Activated gamma-delta T cell treated with Interleukin-2 at 50 U/mL for 16 hours (primary cell): Measurements from ENCODE around the gene POU2AF2.
"Not testable (repeated sequence)": the region's sequence is repeated elsewhere in the genome, so short reads cannot be mapped to it uniquely, and the experiment has no call there.

Experiments
- DNase-seq: peaks from one replicate; pipeline ENCODE4 v3.0.0-alpha.2; 2020

Gene POU2AF2, protein sequence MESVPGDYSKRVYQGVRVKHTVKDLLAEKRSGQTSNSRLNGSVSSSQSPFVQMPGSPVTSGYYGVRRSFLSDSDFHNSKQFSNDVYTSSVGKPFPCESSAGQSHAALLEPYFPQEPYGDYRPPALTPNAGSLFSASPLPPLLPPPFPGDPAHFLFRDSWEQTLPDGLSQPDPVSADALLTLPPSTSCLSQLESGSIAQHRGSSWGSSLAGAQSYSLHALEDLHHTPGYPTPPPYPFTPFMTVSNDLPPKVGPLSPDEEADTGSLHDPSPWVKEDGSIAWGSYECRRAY

DNA sequence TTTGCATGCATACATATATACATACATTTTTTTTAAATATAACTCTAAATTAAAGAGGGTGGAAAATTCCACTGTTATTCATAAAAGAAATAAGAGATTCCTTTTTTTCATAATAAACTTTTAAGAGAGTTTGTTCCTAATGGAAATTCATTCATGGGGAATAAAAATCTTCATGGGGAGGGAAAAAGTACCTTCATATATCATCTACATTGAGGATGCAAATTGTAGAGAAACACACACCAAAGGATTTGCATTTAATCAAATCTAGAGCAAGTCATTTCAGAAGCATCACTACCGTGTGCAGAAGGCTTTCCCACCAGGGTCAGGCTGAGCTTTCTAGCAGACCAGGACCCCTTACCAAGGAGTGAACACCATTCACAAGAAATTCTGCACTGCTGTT lies at the start of gene POU2AF2:
Gene POU2AF2, plus strand, starts transcription at position 301 of the 400 bp plus-strand sequence. CDS start 129 bp downstream, outside the sequence.
- no peak for DNase-seq

DNA sequence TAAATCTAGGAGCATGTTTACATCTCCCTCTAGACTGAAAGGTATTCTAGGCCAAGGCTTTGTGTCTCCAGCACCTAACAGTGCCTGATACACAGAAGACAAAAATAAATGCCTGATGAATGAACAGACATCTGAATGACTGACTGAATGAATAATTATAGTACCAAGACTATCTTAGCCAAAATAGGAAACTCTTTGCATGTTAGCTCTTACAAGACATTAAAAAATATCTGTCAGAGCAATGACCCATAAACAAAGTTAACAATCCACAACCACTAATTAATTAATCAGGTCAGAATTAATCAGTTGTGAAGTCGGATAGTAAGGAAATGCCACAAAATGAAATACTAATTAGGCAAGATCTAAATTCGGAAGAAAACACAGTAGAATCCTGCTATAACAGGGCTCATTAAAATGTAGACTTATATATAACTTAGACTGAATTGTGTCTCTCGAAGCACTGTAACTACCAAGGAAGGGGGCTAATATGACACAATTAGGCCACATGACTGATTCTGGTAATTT lies 45.5 kb upstream of the POU2AF2 start:
- DNase-seq, result no peak

DNA sequence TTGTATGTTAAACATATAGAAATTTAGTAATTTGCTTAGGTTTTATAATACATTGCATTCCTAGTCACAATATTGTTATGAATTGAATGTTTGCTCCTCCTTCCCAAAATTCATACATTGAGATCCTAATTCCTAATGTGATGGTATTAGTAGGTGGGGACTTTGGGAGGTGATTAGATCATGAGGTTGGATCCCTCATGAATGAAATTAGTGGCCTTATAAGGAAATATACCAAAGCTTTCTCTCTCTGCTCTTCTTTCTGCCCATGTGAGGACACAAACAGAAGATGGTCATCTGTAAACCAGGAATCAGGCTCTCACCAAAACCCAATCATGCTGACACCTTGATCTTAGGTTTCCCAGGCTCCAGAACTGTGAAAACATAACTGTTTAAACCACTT lies 41.3 kb upstream of the POU2AF2 start:
- no peak for DNase-seq

DNA sequence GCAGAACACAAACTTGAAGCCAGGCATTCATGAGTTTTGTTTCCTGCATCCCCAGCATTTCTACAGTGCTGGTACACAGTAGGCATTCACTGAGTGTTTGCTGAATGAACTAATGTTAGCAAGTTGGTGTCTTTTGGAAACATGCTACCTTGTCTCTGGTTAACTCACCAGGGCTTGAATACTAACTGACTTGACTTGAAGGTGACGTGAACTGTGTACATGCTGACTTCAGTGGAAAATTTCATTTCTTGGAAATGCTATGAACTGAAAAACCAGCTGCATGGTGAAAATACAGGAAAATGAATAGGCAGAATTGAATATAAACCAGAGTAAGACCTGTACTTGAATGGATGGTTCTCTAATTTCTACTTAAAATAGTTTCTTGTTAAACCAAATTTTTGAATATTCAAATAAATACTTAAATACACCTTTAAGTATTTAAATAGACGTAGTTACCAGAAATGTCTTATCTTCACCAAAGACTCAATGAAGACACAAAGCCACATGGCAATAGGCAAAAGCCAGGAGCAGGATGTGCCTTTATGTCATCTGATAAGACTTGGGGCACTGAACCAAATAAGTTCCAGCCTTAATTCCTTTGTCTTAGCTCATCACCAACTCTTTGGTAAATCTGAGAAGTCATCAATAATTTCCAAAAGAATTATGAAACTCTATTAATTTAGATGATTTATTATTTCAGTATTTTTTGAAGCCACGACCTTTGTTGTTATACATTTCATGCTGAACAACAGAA lies 39.7 kb upstream of the POU2AF2 start:
- no peak for DNase-seq

DNA sequence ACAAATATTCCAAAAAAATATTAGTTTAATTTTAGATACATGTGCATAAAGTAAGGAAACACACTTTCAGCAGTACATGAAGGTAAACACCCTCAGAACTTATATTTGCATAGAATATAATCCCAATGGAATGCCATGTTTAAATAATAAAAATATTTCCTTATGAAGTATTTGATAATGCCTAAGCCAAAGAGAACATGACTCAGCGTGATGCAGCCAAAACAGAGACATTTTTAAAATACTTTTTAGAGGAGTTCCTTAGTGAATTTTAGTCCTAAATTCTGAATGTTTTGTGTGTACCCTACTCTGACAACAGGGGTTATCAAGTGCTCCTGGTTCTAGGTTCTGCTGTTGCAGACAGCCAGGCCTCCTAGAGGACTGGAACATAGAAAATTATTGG lies 39.1 kb upstream of the POU2AF2 start:
- no peak for DNase-seq

DNA sequence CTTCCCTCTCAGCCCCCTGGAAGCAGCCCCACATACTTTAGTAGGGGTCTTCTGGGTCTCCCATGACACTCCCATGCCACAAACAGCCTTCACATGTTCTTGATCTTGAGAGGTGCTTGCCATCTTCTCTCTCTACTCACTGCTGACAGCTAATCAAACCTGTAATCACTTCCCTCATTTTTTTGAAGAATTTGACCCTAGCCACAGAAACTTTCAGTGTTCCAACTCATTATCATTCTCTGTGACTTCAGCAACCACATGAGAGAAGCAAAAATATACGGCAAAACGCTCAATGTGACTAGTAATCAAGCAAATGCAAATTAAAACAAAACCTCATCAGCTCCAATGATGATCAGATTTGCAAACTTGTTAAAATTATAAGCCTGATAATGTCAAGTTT lies 38.3 kb upstream of the POU2AF2 start:
- no peak for DNase-seq

DNA sequence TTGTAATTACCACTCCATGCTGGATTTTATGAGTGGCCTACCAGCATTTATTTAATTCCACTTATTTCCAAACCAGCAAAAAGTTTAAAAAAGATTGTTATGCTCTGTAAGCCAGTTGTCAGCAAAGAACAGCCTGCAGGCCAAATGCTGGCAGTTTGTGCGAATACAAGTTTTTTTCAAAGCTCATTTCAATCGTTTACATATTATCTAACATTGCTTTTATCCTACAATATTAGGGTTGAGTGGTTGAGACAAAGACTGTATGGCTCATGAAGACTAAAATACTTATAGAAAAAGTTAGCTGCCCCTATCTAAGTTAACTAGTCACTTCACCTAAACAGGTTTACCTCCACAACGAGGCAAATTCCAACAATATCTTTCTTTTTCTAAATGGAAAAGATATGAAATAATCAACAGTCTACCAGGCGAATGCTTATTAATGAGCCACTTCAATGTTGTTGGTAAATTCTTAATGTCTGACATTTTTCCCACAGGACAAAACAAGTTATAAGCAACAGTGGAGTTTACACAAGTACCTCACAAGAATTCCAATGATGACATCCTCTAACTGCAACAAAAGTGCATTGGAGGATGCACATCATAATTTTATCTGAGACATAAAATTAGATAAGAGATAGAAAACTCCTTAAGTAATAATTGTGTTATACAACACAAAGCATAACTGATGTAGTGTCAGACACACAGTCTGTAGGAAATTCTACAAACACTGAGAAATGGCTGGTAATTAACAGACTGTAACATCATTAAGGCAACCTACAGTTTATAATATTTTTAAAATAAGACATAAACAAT lies 35.8 kb upstream of the POU2AF2 start:
- DNase-seq, result no peak

DNA sequence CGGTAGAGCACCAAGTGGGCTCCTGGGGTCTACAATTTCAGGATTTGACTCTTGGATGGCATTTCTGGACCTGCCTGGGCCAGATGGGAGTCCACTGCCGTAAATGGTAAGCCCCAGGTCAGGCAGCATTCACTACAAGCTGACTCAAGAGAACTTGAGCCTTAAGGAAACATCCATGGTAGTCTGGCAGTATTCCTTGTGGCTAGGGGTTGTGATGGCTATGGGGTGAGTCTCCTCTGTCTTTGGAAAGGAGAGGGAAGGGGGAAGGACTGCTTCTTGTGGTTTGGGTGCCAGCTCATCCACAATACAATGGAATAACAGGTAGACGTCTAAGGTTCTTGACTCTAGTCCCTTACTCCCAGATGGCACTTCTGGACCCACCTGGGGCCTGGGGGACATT lies 32.3 kb upstream of the POU2AF2 start:
- DNase-seq, result no peak

DNA sequence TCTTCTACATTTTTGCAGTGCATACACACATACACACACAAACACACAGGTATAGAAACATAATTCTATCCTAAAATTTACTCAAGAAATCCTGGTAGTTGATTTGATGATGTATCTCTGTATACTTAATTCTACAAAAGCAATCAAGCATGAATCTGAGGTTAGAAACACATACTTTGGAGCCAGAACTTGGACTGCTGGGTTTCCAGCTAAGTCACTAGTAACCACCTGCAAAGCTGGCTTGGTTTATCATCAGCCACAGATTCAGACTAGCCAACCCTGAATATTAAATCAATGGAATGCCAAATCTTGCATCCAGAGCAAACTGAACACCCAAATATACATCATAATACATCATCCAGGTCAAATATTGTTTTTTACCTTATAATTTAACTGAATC lies 24.8 kb upstream of the POU2AF2 start:
- no peak for DNase-seq

DNA sequence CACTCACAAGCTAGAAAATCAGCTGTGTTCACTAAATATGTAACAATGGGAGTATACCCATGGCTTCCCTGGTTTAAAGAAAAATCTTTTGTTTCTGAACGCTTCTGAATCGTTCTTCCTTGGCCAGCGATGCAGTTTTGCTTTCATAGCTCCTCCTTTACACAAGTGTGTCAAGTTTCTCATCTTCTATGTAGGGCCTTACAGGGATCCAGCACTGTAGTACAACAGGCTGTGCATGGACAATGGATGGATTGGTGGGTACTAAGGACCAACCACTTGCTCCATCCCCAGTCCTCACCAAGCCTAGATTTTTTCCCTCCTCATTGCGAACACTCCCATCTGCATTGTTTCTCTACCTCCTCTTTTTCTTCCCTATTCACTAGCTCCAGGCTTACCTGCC lies 24.3 kb upstream of the POU2AF2 start:
- no peak for DNase-seq

DNA sequence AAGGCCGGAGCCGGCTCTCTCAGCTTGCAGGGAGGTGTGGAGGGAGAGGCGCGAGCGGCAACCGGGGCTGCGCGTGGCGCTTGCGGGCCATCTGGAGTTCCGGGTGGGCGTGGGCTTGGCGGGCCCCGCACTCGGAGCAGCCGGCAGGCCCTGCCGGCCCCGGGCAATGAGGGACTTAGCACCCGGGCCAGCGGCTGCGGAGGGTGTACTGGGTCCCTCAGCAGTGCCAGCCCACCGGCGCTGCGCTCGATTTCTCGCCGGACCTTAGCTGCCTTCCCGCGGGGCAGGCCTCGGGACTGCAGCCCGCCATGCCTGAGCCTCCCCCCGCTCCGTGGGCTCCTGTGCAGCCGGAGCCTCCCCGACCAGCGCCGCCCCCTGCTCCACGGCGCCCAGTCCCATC lies 23.6 kb upstream of the POU2AF2 start:
- not testable (repeated sequence) for DNase-seq

DNA sequence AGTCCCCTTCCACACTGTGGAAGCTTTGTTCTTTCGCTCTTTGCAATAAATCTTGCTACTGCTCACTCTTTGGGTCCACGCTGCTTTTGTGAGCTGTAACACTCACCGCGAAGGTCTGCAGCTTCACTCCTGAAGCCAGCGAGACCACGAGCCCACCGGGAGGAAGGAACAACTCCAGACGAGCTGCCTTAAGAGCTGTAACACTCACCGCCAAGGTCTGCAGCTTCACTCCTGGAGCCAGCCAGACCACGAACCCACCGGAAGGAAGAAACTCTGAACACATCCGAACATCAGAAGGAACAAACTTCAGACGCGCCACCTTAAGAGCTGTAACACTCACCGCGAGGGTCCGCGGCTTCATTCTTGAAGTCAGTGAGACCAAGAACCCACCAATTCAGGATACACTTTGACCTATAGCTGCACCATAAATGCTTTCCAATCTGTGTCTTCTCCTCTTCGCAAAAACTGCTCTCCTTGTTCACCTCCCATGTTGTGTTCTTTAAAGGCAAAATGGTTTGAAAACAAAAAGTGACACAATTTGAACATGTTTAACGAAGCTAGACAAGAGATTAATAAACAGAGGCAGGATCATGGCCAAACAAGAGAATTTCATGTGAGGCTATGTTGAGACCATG lies 22.6 kb upstream of the POU2AF2 start:
- DNase-seq, result peak; percentile 14

DNA sequence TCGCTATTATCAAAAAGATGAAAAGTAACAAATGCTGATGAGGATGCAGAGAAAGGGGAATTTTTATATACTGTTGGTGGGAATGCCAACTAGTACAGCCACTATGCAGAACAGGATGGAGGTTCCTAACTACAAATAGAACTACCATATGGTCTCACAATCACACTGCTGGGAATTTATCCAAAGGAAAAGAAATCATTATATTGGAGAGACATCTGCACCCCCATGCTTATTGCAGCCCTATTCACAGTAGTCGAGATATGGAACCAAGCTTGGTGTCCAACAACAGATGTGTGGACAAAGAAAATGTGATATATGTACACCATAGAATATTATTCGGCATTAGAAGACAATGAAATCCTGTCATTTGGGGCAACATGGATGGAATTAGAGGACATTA lies 19.6 kb upstream of the POU2AF2 start:
- no peak for DNase-seq

DNA sequence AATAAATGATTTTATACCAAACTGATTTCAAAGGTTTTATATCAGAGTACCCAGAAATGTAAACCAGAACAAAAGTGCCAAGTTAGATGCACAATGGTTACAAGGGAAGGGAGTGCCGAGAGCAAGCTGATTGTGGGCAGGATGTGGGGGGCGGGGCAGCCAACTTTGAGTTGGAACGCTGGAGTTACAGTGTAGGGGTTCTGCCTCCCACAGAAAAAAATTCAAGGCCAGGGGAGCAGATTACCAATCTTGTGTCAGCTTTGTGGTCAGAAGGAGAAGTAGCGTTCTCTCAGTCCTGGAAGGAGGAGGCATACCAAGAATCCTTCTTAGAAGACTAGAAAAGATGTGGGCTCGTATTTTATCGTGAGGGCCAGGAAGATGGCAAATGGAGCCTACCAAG lies 15.9 kb upstream of the POU2AF2 start:
- no peak for DNase-seq

DNA sequence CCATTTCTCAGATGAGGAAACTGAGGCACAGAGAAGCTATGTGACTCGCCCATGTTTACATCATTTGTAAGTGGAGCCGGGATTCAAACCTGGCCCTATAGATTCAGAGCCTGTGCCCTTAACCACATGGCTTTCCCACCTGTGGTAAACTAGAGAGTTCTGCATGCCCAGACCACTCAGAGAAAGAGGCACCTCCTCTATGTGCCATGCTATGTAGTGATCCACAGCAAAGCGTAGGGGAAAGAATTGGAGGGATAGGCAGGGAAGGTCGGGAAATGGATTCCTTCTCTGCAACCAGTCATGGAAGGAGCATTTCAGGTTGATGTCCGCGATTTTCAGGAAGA lies 15.4 kb upstream of the POU2AF2 start:
- DNase-seq, result no peak

DNA sequence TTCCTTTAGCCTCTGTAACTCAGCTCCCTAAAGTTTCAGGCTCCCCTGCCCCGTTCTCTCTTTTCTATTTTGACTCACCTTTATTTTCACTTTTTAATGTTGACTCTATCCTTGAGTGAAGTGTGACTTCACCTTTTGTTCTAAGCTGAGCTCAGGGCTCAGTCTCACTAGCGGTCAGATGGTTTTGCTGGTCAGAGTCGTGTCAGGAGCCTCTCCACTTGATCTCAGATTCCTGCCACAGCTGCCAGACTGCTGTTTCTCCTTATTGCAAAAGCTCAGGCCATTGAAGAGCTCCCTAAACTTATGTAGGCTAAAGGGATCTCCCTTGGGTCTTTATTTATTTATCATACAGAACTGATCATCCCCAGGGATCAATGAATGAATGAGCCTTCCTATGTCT lies 13.7 kb upstream of the POU2AF2 start:
- no peak for DNase-seq

DNA sequence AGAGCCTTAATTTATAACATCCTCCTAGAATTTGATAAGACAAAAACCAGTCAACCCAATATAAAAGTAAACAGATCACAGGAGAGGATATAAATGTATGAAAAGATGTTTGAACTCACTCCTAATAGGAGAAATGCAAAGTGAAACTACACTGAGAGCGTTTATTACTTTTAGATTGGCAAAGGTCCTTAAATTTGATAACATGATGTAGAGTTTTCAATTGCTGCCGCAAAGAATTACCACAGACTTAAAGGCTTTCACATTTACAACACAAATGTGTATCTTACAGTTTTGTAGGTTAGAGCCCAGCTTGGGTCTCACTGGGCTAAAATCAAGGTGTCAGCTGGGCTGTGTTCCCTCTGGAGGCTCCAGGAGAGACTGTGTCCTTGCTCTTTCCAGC lies 9.1 kb upstream of the POU2AF2 start:
- DNase-seq, result no peak

DNA sequence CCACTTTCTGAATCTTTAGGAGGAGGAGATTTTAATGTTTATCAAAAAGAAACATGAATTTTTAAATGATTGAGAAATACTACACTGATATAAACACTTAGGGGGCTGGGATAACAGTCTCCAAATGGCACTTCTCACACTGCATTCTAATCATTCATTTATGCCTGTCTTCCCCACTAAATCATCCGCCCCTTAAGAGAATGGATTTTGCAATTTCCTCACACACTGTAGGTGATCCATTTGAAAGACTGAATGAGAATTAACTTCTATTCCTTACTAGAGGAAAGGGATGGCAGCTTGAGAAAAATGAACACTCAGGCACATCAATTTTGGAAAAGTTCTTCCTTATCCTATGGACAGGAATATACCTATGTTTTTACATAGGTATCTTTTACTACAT lies 7.6 kb upstream of the POU2AF2 start:
- DNase-seq, result no peak

DNA sequence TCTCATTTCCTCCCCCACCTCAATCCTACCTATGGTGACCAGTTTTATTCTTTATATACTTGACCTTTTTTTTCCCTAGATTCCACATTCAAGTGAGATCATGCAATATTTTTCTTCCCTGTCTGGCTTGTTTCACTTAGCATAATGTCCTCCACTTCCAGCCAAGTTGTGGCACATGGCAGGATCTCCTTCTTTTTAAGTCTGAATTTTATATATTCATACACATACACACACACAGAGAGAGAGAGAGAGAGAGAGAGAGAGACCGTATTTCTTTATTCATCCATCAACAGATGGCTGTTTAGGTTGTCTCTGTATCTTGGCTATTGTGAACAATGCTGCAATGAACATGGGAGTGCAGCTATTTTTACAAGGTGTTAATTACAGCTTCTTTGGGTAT lies 1.4 kb downstream of the POU2AF2 start:
- no peak for DNase-seq

DNA sequence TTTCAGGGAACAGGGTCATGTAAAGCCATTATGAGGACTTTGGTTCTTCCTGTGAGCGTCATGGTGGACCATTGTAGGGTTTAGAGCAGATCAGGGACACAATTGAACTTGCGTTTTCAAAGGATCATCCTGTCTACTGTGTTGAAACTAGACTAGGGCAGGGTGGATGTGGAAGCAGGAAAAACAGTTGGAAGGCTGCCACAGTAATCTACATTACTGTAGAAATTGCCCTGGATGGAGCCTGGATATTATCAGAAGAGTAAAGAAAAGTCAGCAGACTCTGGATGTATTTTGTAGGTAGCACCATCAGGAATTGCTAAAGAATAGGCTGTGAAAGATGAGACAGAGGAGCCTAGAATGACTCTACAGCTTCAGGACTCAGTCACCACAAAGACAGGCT lies 5.4 kb downstream of the POU2AF2 start:
- DNase-seq, result no peak

DNA sequence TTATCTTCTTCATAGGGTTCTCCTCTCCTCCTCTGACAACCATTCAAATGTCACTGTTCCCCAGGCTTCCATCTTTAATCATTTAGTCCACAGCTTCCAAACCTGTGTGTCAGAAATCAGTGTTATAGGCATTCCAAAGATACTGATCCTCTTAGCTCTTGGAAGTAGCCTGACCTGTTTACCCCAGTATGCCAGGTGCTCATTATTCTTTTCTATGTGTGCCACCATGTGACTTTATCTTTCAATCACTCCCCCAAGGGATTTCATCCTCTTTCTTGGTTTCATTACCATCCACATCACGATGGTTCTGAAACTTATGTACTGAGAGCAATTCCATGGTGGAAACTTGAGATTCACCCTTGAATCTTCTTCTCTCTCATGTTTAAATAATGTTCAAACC lies 7.6 kb downstream of the POU2AF2 start:
- DNase-seq, result no peak

DNA sequence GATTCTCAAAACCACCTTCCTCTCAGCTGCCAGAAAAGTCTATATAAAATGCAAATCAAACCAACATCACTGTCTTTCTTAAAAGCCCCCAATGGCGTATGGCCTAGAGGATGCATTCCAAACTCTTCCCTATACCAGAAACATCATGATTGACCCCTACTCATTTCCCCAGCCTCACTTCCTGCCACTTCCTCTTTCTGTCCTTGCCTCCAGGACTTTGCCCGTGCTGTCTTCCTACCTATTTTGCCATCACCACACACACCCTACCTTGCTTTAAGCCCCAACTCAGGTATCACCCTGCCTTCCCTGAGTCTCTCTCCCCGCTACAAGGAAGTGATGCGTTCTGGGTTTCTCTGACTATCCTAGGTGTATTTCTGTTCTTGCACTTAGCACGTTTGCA lies 8.1 kb downstream of the POU2AF2 start:
- DNase-seq, result no peak

DNA sequence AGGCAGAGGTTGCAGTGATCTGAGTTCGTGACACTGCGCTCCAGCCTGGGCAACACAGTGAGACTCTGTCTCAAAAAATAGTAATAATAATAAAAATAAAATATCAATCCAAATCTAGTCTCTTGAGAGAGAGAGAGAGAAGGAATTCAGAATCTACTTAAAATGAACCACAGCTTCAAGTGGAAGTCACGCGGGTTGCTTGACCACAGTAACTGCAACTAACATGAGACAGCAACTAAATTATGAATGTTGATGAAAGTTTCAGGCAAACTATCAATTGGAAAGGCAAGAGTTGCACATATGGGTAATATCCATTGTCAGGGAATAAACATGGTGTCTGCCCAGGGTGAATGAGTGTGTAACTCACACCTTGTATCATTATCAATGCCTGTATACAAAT lies 12.5 kb downstream of the POU2AF2 start:
- DNase-seq, result no peak
